ENCODE results near the gene ASCC3.

The ASCC3 gene

GRCh38 chr6:100818066-100818465 is 63.1 kb downstream of the ASCC3 start:
- no peak overlapping the region for H3K9ac ChIP-seq (ENCODE audit: low read length)
- H3K4me2 ChIP-seq (ENCODE audit: low read length) = no peak overlapping the region
- H4K8ac ChIP-seq (ENCODE audit: low read depth, low read length) = no peak overlapping the region
- no peak overlapping the region for H3K56ac ChIP-seq (ENCODE audit: low read length)
- H3K27ac ChIP-seq (ENCODE audit: low read depth, low read length) = no peak overlapping the region
- no peak overlapping the region for H2BK120ac ChIP-seq (ENCODE audit: low read depth, low read length)
- H3K79me1 ChIP-seq (ENCODE audit: low read length) = peaks cover 6% of the 10 kb centered on the region
- no peak overlapping the region for H2AK5ac ChIP-seq (ENCODE audit: low read length)
- H3K36me3 ChIP-seq (ENCODE audit: control insufficient read depth, insufficient read depth, low read length) = no peaks in the 10 kb centered on the region
- DNase-seq = no peak
- no peak overlapping the region for H3K18ac ChIP-seq (ENCODE audit: low read length)
- no peak overlapping the region for H4K5ac ChIP-seq (ENCODE audit: low read length)
- H3K23ac ChIP-seq (ENCODE audit: low read length) = no peak overlapping the region
- peaks cover 1% of the 10 kb centered on the region for H3K79me2 ChIP-seq (ENCODE audit: control insufficient read depth, insufficient read depth, low read length)
- H3K4ac ChIP-seq (ENCODE audit: low read depth, low read length) = no peak overlapping the region
- no peak overlapping the region for H2BK5ac ChIP-seq (ENCODE audit: low read length)
- no CpG with 5 or more reads among the region's 2 CpGs for WGBS (ENCODE audit: extremely low coverage, insufficient coverage, low lambda C conversion rate)
- no peaks in the 10 kb centered on the region for H3K27me3 ChIP-seq (ENCODE audit: insufficient read depth, low read length, poor library complexity)
- no peak overlapping the region for H3K4me3 ChIP-seq (ENCODE audit: low read length)
- no peaks in the 10 kb centered on the region for H3K4me1 ChIP-seq (ENCODE audit: control insufficient read depth, low read depth, low read length)
- no peak overlapping the region for H2BK15ac ChIP-seq (replicated peaks; ENCODE audit: low read depth)

GRCh38 chr6:100810015-100810414 is 71.1 kb downstream of the ASCC3 start:
- H2BK15ac ChIP-seq (replicated peaks; ENCODE audit: low read depth) = no peak overlapping the region
- H2BK120ac ChIP-seq (ENCODE audit: low read depth, low read length) = no peak overlapping the region
- no peak overlapping the region for H3K56ac ChIP-seq (ENCODE audit: low read length)
- H3K27me3 ChIP-seq (ENCODE audit: insufficient read depth, low read length, poor library complexity) = no peaks in the 10 kb centered on the region
- H3K4me2 ChIP-seq (ENCODE audit: low read length) = no peak overlapping the region
- H3K36me3 ChIP-seq (ENCODE audit: control insufficient read depth, insufficient read depth, low read length) = no peaks in the 10 kb centered on the region
- no peak overlapping the region for H3K4me3 ChIP-seq (ENCODE audit: low read length)
- WGBS (ENCODE audit: extremely low coverage, insufficient coverage, low lambda C conversion rate) = no CpG with 5 or more reads among the region's 2 CpGs
- peaks cover 6% of the 10 kb centered on the region for H3K79me1 ChIP-seq (ENCODE audit: low read length)
- H3K9ac ChIP-seq (ENCODE audit: low read length) = no peak overlapping the region
- H3K27ac ChIP-seq (ENCODE audit: low read depth, low read length) = no peak overlapping the region
- H3K4ac ChIP-seq (ENCODE audit: low read depth, low read length) = no peak overlapping the region
- no peak overlapping the region for H2AK5ac ChIP-seq (ENCODE audit: low read length)
- no peak overlapping the region for H3K23ac ChIP-seq (ENCODE audit: low read length)
- H3K18ac ChIP-seq (ENCODE audit: low read length) = no peak overlapping the region
- H3K4me1 ChIP-seq (ENCODE audit: control insufficient read depth, low read depth, low read length) = no peaks in the 10 kb centered on the region
- H4K8ac ChIP-seq (ENCODE audit: low read depth, low read length) = no peak overlapping the region
- no peak overlapping the region for H4K5ac ChIP-seq (ENCODE audit: low read length)
- H2BK5ac ChIP-seq (ENCODE audit: low read length) = no peak overlapping the region
- DNase-seq = no peak
- no peaks in the 10 kb centered on the region for H3K79me2 ChIP-seq (ENCODE audit: control insufficient read depth, insufficient read depth, low read length)

GRCh38 chr6:100809346-100809745 is 71.8 kb downstream of the ASCC3 start:
- no peak overlapping the region for H3K27ac ChIP-seq (ENCODE audit: low read depth, low read length)
- no peak overlapping the region for H4K5ac ChIP-seq (ENCODE audit: low read length)

GRCh38 chr6:100808638-100809275 is 72.4 kb downstream of the ASCC3 start:
- no peaks in the 10 kb centered on the region for H3K4me1 ChIP-seq (ENCODE audit: control insufficient read depth, low read depth, low read length)
- peaks cover 5% of the 10 kb centered on the region for H3K79me1 ChIP-seq (ENCODE audit: low read length)
- H3K23ac ChIP-seq (ENCODE audit: low read length) = no peak overlapping the region
- no peak overlapping the region for H3K4me2 ChIP-seq (ENCODE audit: low read length)
- DNase-seq = no peak
- H2AK5ac ChIP-seq (ENCODE audit: low read length) = no peak overlapping the region
- H3K4me3 ChIP-seq (ENCODE audit: low read length) = no peak overlapping the region
- H3K27me3 ChIP-seq (ENCODE audit: insufficient read depth, low read length, poor library complexity) = no peaks in the 10 kb centered on the region
- H3K36me3 ChIP-seq (ENCODE audit: control insufficient read depth, insufficient read depth, low read length) = no peaks in the 10 kb centered on the region
- no peaks in the 10 kb centered on the region for H3K79me2 ChIP-seq (ENCODE audit: control insufficient read depth, insufficient read depth, low read length)
- no peak overlapping the region for H2BK5ac ChIP-seq (ENCODE audit: low read length)
- H4K8ac ChIP-seq (ENCODE audit: low read depth, low read length) = no peak overlapping the region
- no CpG with 5 or more reads among the region's 3 CpGs for WGBS (ENCODE audit: extremely low coverage, insufficient coverage, low lambda C conversion rate)
- H3K9ac ChIP-seq (ENCODE audit: low read length) = no peak overlapping the region
- no peak overlapping the region for H3K18ac ChIP-seq (ENCODE audit: low read length)
- H4K5ac ChIP-seq (ENCODE audit: low read length) = no peak overlapping the region
- H3K4ac ChIP-seq (ENCODE audit: low read depth, low read length) = no peak overlapping the region
- H3K27ac ChIP-seq (ENCODE audit: low read depth, low read length) = no peak overlapping the region
- H2BK120ac ChIP-seq (ENCODE audit: low read depth, low read length) = no peak overlapping the region
- no peak overlapping the region for H2BK15ac ChIP-seq (replicated peaks; ENCODE audit: low read depth)
- no peak overlapping the region for H3K56ac ChIP-seq (ENCODE audit: low read length)

More at GRCh38 chr6:100809346-100809745, 71.8 kb downstream of the ASCC3 start:
- no peaks in the 10 kb centered on the region for H3K79me2 ChIP-seq (ENCODE audit: control insufficient read depth, insufficient read depth, low read length)
- no peak for DNase-seq
- H2BK120ac ChIP-seq (ENCODE audit: low read depth, low read length) = no peak overlapping the region
- H3K9ac ChIP-seq (ENCODE audit: low read length) = no peak overlapping the region
- no peak overlapping the region for H3K56ac ChIP-seq (ENCODE audit: low read length)
- H3K4me3 ChIP-seq (ENCODE audit: low read length) = no peak overlapping the region
- WGBS (ENCODE audit: extremely low coverage, insufficient coverage, low lambda C conversion rate) = no CpG with 5 or more reads among the region's 1 CpG
- no peak overlapping the region for H2BK15ac ChIP-seq (replicated peaks; ENCODE audit: low read depth)
- no peaks in the 10 kb centered on the region for H3K36me3 ChIP-seq (ENCODE audit: control insufficient read depth, insufficient read depth, low read length)
- no peak overlapping the region for H3K4me2 ChIP-seq (ENCODE audit: low read length)
- H4K8ac ChIP-seq (ENCODE audit: low read depth, low read length) = no peak overlapping the region
- no peak overlapping the region for H3K23ac ChIP-seq (ENCODE audit: low read length)
- no peaks in the 10 kb centered on the region for H3K4me1 ChIP-seq (ENCODE audit: control insufficient read depth, low read depth, low read length)
- peaks cover 6% of the 10 kb centered on the region for H3K79me1 ChIP-seq (ENCODE audit: low read length)
- no peak overlapping the region for H3K4ac ChIP-seq (ENCODE audit: low read depth, low read length)
- H3K27me3 ChIP-seq (ENCODE audit: insufficient read depth, low read length, poor library complexity) = no peaks in the 10 kb centered on the region
- no peak overlapping the region for H3K18ac ChIP-seq (ENCODE audit: low read length)
- no peak overlapping the region for H2BK5ac ChIP-seq (ENCODE audit: low read length)
- no peak overlapping the region for H2AK5ac ChIP-seq (ENCODE audit: low read length)

GRCh38 chr6:100806296-100806695 is 74.8 kb downstream of the ASCC3 start:
- DNase-seq = no peak
- Histone ChIP-seq H2BK120ac (ENCODE audit: low read depth, low read length) (no peak overlapping the region), H3K56ac (ENCODE audit: low read length) (no peak overlapping the region), H3K79me2 (ENCODE audit: control insufficient read depth, insufficient read depth, low read length) (peaks cover 1% of the 10 kb centered on the region), H3K23ac (ENCODE audit: low read length) (no peak overlapping the region), H3K36me3 (ENCODE audit: control insufficient read depth, insufficient read depth, low read length) (no peaks in the 10 kb centered on the region), H2AK5ac (ENCODE audit: low read length) (no peak overlapping the region), H3K27me3 (ENCODE audit: insufficient read depth, low read length, poor library complexity) (no peaks in the 10 kb centered on the region), H4K5ac (ENCODE audit: low read length) (no peak overlapping the region), H3K4me3 (ENCODE audit: low read length) (no peak overlapping the region), H2BK5ac (ENCODE audit: low read length) (no peak overlapping the region), H3K9ac (ENCODE audit: low read length) (no peak overlapping the region), H4K8ac (ENCODE audit: low read depth, low read length) (no peak overlapping the region), H3K18ac (ENCODE audit: low read length) (no peak overlapping the region), H2BK15ac (replicated peaks; ENCODE audit: low read depth) (no peak overlapping the region), H3K4ac (ENCODE audit: low read depth, low read length) (no peak overlapping the region), H3K27ac (ENCODE audit: low read depth, low read length) (no peak overlapping the region), H3K4me2 (ENCODE audit: low read length) (no peak overlapping the region), H3K79me1 (ENCODE audit: low read length) (peaks cover 1% of the 10 kb centered on the region), H3K4me1 (ENCODE audit: control insufficient read depth, low read depth, low read length) (no peaks in the 10 kb centered on the region)
- WGBS (ENCODE audit: extremely low coverage, insufficient coverage, low lambda C conversion rate) = no CpG with 5 or more reads among the region's 4 CpGs
